ENCODE data around the gene PBX3. TPM values are rescaled to one million over a fixed set of nuclear protein-coding genes. Genes with fewer than 3 reads are reported as not detected.
"Not testable (repeated sequence)": the region's sequence is repeated elsewhere in the genome, so short reads cannot be mapped to it uniquely, and the experiment has no call there.

Gene PBX3
- total RNA-seq, 1 donor from 2014 or later: 74.2 TPM

DNA sequence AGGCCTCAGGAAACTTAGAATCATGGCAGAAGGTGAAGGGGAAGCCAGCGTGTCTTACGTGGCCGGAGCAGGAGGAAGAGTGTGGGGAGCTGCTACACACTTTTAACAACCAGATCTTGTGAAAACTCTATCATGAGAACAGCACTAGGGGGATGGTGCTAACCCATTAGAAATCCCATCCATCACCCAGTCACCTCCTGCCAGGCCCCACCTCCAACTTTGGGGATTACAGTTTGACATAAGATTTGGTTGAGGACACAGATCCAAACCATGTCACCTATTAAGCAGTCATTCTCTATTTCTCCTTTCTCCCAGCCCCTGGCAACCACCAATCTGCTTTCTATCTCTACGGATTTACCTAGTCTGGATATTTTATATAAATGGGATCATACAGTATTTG is 26.9 kb downstream of the PBX3 start:
- peaks cover 7% of the 10 kb centered on the region for H3K4me1 Mint-ChIP-seq
- H3K9me3 Mint-ChIP-seq: peaks cover 15% of the 10 kb centered on the region
- no peak overlapping the region for H3K27ac Mint-ChIP-seq
- DNase-seq (ENCODE audit: low spot score in 2 of 2, unreplicated experiment in 2 of 2): no peak
- no peak for TF ChIP-seq CTCF (IDR thresholded peaks at IDR 0.05; ENCODE audit: unreplicated experiment)
- no peak overlapping the region for H3K4me3 Mint-ChIP-seq
- H3K27me3 Mint-ChIP-seq (ENCODE audit: low read depth): no peaks in the 10 kb centered on the region
- H3K36me3 Mint-ChIP-seq: peaks cover 21% of the 10 kb centered on the region

DNA sequence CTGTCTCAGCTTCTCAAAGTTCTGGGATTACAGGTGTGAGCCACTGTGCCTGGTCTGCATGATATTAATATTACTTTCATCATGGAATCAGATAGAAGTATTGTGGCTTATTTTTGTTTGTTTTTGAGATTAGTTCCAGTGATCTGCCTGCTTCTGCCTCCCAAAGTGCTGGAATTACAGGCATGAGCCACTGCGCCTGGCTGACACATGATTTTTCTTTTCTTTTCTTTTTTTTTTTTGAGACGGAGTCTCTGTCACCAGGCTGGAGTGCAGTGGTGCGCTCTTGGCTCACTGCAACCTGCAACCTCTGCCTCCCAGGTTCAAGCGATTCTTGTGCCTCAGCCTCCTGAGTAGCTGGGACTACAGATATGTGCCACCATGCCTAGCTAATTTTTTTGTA is 29.6 kb downstream of the PBX3 start:
- not testable (repeated sequence) for H3K27ac Mint-ChIP-seq
- H3K9me3 Mint-ChIP-seq: peaks cover 18% of the 10 kb centered on the region

DNA sequence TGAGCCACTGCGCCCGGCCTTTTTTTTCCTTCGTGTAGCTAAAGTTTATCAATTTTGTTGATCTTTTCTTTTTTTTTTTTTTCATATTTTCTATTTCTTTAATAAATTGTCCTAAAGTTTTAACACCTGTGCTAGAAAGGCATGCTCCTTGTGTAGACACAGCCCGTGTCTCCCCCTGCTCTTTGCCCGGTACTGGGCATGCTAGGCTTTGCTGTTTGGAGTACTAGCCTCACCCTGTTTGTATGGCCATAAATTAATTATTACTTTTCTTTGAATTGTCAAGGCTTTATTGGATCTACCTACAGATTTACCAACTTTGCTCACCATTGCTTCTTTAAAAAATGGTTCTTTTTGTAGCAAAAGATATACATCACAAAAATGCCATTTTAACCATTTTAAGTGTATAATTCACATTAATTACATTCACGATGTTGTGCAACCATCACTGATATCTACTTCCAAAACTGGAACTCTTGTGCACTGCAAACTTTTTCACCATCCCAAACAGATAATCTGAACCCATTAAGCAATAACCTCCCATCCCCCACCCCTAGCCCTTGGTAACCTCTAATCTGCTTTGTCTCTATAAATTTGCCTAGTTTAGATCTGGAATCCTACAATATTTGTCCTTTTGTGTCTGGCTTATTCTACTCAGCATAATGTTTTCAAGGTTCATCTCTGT is 31.5 kb downstream of the PBX3 start:
- not testable (repeated sequence) for H3K27ac Mint-ChIP-seq, H3K4me3 Mint-ChIP-seq

More for the DNA sequence above, 29.6 kb downstream of the PBX3 start:
- H3K36me3 Mint-ChIP-seq: peaks cover 25% of the 10 kb centered on the region
- not testable (repeated sequence) for DNase-seq (ENCODE audit: low spot score in 2 of 2, unreplicated experiment in 2 of 2); H3K4me3 Mint-ChIP-seq; H3K27me3 Mint-ChIP-seq (ENCODE audit: low read depth); H3K4me1 Mint-ChIP-seq

DNA sequence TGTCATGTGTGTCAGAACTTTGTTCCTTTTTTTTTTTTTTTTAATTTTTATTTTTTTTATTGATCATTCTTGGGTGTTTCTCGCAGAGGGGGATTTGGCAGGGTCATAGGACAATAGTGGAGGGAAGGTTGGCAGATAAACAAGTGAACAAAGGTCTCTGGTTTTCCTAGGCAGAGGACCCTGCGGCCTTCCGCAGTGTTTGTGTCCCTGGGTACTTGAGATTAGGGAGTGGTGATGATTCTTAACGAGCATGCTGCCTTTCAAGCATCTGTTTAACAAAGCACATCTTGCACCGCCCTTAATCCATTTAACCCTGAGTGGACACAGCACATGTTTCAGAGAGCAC is 32.0 kb downstream of the PBX3 start:
- H3K27ac Mint-ChIP-seq; H3K27me3 Mint-ChIP-seq (ENCODE audit: low read depth); H3K4me3 Mint-ChIP-seq; H3K4me1 Mint-ChIP-seq; DNase-seq (ENCODE audit: low spot score in 2 of 2, unreplicated experiment in 2 of 2): not testable (repeated sequence)
- Mint-ChIP-seq H3K9me3 (peaks cover 29% of the 10 kb centered on the region), H3K36me3 (peaks cover 34% of the 10 kb centered on the region)

More for the DNA sequence above, 31.5 kb downstream of the PBX3 start:
- not testable (repeated sequence) for H3K27me3 Mint-ChIP-seq (ENCODE audit: low read depth); H3K4me1 Mint-ChIP-seq; DNase-seq (ENCODE audit: low spot score in 2 of 2, unreplicated experiment in 2 of 2)
- peaks cover 29% of the 10 kb centered on the region for H3K9me3 Mint-ChIP-seq
- peaks cover 37% of the 10 kb centered on the region for H3K36me3 Mint-ChIP-seq

GRCh38 chr9:125782718-125783117 is 35.5 kb downstream of the PBX3 start:
- DNase-seq (ENCODE audit: low spot score in 2 of 2, unreplicated experiment in 2 of 2): no peak

DNA sequence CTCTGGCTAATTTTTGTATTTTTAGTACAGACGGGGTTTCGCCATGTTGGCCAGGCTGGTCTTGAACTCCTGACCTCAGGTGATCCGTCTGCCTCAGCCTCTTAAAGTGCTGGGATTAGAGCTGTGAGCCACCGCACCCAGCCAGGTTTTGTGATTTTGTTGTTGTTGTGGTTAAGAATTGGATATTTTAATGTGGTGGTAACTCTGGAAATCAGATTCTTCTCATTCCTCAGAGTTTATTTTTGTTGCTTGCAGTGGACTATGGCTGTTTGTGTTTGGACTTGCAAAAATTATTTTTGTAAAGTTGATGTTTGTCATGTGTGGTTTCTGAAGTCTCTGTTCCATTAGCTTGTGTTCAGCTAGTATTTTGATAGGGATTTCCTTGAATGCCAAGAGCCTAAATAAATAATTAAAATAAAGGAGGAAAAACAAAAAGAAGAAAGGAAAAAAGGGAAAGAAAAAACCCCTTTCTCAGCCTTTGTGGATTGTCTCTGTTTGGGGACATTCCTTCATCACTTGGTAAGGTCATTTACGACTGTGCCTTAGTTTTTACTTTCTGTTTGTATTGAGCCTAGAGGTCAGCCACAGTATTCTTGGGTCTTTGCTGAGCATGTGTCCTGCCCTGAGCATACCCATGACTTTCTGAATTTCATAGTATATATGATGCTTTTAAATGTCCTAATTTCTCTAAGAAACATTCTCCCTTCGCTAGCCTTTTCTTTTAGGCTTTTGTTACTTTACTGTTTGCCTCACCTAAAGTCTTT is 37.3 kb downstream of the PBX3 start:
- DNase-seq (ENCODE audit: low spot score in 2 of 2, unreplicated experiment in 2 of 2): no peak
- Mint-ChIP-seq H3K4me1 (no peaks in the 10 kb centered on the region), H3K27ac (no peak overlapping the region), H3K9me3 (peaks cover 14% of the 10 kb centered on the region), H3K36me3 (peaks cover 38% of the 10 kb centered on the region), H3K27me3 (ENCODE audit: low read depth) (no peaks in the 10 kb centered on the region), H3K4me3 (no peak overlapping the region)
- no peak for TF ChIP-seq CTCF (IDR thresholded peaks at IDR 0.05; ENCODE audit: unreplicated experiment)

More at GRCh38 chr9:125782718-125783117, 35.5 kb downstream of the PBX3 start:
- H3K4me3 Mint-ChIP-seq: no peak overlapping the region
- H3K4me1 Mint-ChIP-seq: no peaks in the 10 kb centered on the region
- no peak for TF ChIP-seq CTCF (IDR thresholded peaks at IDR 0.05; ENCODE audit: unreplicated experiment)
- no peaks in the 10 kb centered on the region for H3K27me3 Mint-ChIP-seq (ENCODE audit: low read depth)
- H3K36me3 Mint-ChIP-seq: peaks cover 38% of the 10 kb centered on the region
- peaks cover 14% of the 10 kb centered on the region for H3K9me3 Mint-ChIP-seq
- no peak overlapping the region for H3K27ac Mint-ChIP-seq

DNA sequence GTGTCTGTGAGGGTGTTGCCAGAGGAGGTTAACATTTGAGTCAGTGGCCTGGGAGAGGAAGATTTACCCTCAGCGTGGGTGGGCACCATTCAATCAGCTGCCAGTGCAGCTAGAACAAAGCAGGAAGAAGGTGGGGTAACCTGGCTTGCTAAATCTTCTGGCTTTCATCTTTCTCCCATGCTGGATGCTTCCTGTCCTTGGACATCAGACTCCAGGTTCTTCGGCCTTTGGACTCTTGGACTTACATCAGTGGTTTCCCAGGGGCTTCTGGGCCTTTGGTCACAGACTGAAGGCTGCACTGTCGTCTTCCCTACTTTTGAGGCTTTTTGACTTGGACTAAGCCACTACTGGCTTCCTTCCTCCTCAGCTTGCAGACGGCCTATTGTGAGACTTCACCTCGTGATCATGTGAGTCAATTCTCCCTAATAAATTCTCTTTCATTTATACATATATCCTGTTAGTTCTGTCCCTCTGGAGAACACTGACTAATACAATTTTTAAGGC is 38.1 kb downstream of the PBX3 start:
- Mint-ChIP-seq H3K9me3 (peaks cover 14% of the 10 kb centered on the region), H3K36me3 (peaks cover 41% of the 10 kb centered on the region), H3K4me1 (no peaks in the 10 kb centered on the region), H3K4me3 (no peak overlapping the region), H3K27ac (no peak overlapping the region), H3K27me3 (ENCODE audit: low read depth) (no peaks in the 10 kb centered on the region)
- TF ChIP-seq CTCF (IDR thresholded peaks at IDR 0.05; ENCODE audit: unreplicated experiment): no peak
- no peak for DNase-seq (ENCODE audit: low spot score in 2 of 2, unreplicated experiment in 2 of 2)

All from mesothelial cell of epicardium (in vitro differentiated cells).